Measurements from ENCODE around the gene GOT1. TPM values are rescaled to one million over a fixed set of nuclear protein-coding genes. Genes with fewer than 3 reads are reported as not detected.
A peak's percentile ranks its signal among the peaks of the same experiment; 100 is the strongest.

GOT1 gene
- total RNA-seq, 1 donor from 2014 or later, result 140 TPM

DNA sequence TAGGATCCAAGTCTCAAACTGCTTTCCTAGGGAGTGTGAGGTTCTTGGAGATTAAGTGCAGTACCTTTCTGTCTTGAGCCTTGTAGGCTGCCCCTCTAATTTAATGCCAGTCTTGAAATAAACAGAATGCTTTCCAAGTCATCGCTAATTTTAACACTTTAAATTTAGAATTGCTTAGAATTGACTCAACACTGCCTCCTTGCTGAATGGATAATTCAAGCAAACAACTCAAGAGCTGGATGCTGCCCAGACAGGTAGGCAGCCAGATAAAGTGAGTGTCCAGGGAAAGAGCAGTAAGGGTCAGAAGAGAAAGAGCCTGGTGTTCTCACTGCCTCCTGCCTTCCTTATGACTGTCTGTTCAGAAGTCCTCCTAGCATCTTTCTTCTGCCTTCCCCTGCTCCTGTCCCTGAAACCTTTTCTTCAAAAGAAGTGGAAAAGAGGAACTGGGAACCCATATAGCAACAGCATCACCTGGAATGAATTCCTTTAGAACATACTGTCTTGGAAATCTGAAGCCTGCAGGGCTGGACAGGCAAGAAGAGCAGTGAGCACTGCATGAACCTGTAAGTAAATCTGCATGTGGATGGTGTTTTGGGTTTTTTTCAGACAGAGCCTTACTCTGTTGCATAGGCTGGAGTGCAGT is 3.1 kb upstream of the GOT1 start:
- no peak for DNase-seq (ENCODE audit: low spot score)

DNA sequence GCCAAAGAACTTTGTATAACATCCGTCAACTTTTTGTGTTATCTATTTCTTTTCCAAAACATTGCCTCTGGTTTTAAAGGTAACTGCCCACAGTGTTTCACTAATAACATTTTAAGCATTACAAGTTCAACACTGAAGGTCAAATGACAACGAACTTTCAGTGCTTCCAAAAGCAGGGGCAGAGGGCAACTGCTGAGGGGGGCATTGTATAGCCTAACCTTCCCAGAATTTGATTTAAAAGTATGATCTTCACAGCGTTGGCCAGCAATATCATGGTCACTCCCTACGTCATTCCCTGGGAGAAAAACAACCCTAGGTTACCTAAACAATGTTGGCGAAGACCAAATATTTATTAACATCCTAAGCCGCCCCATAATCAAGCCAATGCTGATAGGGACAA is 2.5 kb upstream of the GOT1 start:
- no peak for DNase-seq (ENCODE audit: low spot score)

DNA sequence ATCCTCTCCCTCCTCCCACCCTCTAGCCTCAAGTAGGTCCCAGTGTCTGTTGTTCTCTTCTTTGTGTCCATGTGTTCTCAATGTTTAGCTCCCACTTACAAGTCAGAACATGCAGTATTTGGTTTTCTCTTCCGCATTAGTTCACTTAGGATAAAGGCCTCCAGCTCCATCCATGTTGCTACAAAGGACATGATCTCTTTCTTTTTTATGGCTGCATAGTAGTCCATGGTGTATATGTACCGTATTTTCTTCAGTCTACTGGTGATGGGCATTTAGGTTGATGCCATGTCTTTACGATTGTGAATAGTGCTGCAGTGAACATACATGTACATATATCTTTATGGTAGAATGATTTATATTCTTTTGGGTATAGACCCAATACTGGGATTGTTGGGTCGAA is 1.6 kb upstream of the GOT1 start:
- no peak for DNase-seq (ENCODE audit: low spot score)

GRCh38 chr10:99431190-99431760 is 851 bp upstream of the GOT1 start:
- peak; percentile 78 for DNase-seq (ENCODE audit: low spot score)

DNA sequence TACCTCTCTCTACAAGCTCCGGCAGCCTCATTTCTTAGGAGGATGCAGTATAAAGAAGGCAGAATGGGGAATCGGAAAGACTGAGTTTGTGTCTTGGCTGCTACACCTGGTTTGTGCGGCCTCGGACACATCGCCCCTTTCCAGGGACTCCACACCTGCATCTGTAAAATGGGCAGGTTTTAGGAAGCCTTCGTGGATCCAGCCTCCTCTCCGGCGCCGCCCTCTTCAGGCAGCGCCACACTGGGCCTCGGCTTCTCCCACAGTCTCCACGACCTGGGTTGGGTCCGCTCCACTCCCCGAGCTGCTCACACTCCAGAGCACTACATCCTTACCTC is 341 bp downstream of the GOT1 start:
- no peak for DNase-seq (ENCODE audit: low spot score)

DNA sequence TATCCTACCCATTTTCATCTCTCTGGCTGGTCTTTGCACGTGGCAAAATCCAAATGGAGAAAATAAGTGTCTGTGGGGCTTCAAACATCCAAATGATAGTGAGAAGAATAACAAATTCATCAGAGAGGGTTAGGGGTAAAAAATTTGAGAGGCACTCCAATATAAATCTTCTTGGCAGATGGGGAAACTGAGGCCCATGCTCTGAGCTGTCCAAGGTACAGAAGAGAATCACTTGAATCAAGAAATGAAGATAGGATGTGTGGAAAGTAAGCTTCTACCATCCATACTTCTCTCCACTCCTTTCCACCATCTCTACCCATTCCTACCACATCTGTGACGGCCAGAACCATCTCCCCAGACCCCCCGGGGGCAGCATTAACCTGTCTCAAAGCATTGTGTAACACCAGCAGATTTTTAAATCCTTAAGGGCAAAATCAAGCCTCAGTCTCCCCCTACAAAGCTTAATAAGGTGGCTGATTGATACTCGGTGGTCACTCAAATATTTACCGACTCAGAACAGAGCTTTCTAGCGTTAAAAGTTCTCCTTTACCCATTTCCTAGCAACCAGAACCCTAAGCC is 818 bp downstream of the GOT1 start:
- DNase-seq (ENCODE audit: low spot score), result no peak

GRCh38 chr10:99427566-99428190 is 2.7 kb downstream of the GOT1 start:
- no peak for DNase-seq (ENCODE audit: low spot score)

GRCh38 chr10:99426689-99427088 is 3.7 kb downstream of the GOT1 start:
- DNase-seq (ENCODE audit: low spot score), result no peak

- DNase-seq (ENCODE audit: low spot score), result no peak
Measured at GRCh38 chr10:99425204-99425603, 5.2 kb downstream of the GOT1 start.

- no peak for DNase-seq (ENCODE audit: low spot score)
Measured at GRCh38 chr10:99424656-99425055, 5.8 kb downstream of the GOT1 start.

GRCh38 chr10:99422529-99423096 is 7.8 kb downstream of the GOT1 start:
- DNase-seq (ENCODE audit: low spot score), result no peak

DNA sequence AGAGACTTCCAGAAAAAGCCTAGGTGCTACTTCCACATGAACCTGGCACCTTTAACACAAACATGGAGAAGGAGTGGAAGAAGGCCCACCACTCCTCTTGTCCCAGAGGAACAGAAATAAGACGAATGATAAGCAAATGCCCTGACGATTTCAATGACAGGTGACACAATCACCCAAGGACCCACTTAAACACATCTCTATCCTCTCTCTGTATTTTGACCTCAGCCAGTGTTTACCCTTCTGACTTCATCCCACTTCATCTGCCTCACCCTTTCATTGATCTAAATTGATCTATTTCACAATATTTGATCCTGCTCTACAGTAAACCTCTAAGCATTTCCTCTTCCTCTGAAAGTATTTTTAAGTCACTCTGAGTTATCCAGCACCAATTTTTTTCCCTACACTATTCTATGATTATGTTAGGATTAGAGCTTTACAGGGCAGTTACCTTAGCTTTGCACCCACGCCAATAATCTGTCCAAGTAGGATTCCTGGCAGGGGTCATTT is 9.1 kb downstream of the GOT1 start:
- no peak for DNase-seq (ENCODE audit: low spot score)

GRCh38 chr10:99419688-99420087 is 10.7 kb downstream of the GOT1 start:
- no peak for DNase-seq (ENCODE audit: low spot score)

GRCh38 chr10:99418910-99419624 is 11.4 kb downstream of the GOT1 start:
- DNase-seq (ENCODE audit: low spot score), result no peak

- DNase-seq (ENCODE audit: low spot score), result no peak
Measured at GRCh38 chr10:99412099-99412498, 18.3 kb downstream of the GOT1 start.

GRCh38 chr10:99411546-99411945 is 18.9 kb downstream of the GOT1 start:
- DNase-seq (ENCODE audit: low spot score), result no peak

- DNase-seq (ENCODE audit: low spot score), result no peak
Measured at GRCh38 chr10:99410876-99411275, 19.5 kb downstream of the GOT1 start.

- no peak for DNase-seq (ENCODE audit: low spot score)
Measured at GRCh38 chr10:99410146-99410545, 20.3 kb downstream of the GOT1 start.

DNA sequence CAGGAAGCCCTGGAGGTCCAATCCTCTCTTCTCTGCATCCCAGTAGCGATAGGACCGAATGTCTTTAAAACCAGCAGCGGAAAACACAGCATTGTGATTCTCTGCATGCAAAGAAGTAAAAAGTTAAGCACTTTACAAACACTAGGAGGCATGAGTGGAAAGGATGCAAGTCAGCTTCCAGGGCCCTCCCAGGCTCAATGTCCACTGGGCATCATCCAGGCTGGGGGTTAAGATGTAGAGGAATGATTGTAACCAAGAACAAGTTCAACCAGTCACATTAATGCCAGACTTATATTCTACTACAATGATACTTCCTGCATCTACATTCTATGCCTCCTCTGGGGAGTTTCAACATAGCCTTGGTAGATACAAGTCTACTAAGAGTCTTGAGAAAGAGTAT is 24.3 kb downstream of the GOT1 start:
- no peak for DNase-seq (ENCODE audit: low spot score)

GRCh38 chr10:99403674-99404073 is 26.8 kb downstream of the GOT1 start:
- no peak for DNase-seq (ENCODE audit: low spot score)

- DNase-seq (ENCODE audit: low spot score), result no peak
Measured at GRCh38 chr10:99399664-99400063, 30.8 kb downstream of the GOT1 start.

DNA sequence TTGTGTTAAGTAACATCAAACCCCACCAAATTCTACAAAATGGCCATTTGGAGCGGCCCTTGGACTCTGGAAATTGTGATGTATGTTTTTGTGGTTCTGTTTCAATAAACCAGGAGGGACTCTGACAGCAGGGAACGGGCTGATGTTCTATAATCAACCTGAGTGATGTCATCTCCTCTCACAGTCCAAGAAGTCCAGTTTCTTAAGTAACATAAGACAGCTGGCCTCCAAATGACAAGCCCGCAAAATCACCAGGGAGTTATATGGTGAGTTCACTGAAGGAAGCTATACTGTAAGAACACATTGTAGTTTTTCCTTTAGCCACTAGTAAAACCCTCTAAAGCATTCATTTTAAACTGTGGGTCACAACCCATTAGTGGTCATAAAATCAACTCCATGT is 34.0 kb downstream of the GOT1 start:
- DNase-seq (ENCODE audit: low spot score), result no peak
